ENCODE measurements around the gene SPHK2. TPM values are rescaled to one million over a fixed set of nuclear protein-coding genes. Genes with fewer than 3 reads are reported as not detected.

Gene SPHK2
- total and polyA plus RNA-seq, 2 of the 8 experiments (the other 6 are each of a cell fraction or from before 2014, with no cell fraction given): 43.9 to 60.9 TPM

- Histone ChIP-seq H3K56ac (replicated peaks; ENCODE audit: insufficient read length, low read depth, low read length) (no peak overlapping the region), H4K8ac (ENCODE audit: extremely low read depth, insufficient read depth, low read length) (peak overlapping the region; percentile 29), H4K91ac (replicated peaks; ENCODE audit: insufficient read length, low read length) (no peak overlapping the region), H2BK5ac (ENCODE audit: low read depth, low read length) (no peak overlapping the region; the same call in 1 of the 2 replicates), H2AK5ac (ENCODE audit: low read depth, low read length) (no peak overlapping the region), H3K27me3 (replicated peaks in 1 of 4; ENCODE audit: control insufficient read depth in 3 of 4, extremely low read depth in 1 of 4, insufficient read depth in 3 of 4, low read length in 3 of 4) (no peaks in the 10 kb centered on the region), H3K4me3 (ENCODE audit: extremely low read depth in 1 of 4, insufficient read depth in 2 of 4, low read depth in 3 of 4, low read length in 4 of 4) (no peak overlapping the region), H3K23me2 (ENCODE audit: low read depth, low read length) (peaks cover 19% of the 10 kb centered on the region), H2BK12ac (ENCODE audit: low read depth, low read length) (no peak overlapping the region), H2AFZ (ENCODE audit: low read length) (no peak overlapping the region), H3K36me3 (ENCODE audit: control insufficient read depth in 2 of 4, insufficient read depth in 4 of 4, low read length in 3 of 4) (peaks cover 0 to 11% (median 1%) of the 10 kb centered on the region in 4 experiments; a peak in 1 of 8 replicates), H3K79me2 (ENCODE audit: control insufficient read depth in 1 of 2, insufficient read depth in 2 of 2, low read length in 2 of 2) (peaks cover 0 to 13% of the 10 kb centered on the region in 2 experiments; a peak in 3 of 4 replicates), H4K20me1 (replicated peaks in 1 of 2; ENCODE audit: control insufficient read depth in 1 of 2, insufficient read depth in 2 of 2, low read length in 2 of 2) (peaks cover 2 to 11% of the 10 kb centered on the region in 2 experiments), H3K9ac (replicated peaks in 1 of 4; ENCODE audit: extremely low read depth in 1 of 4, low read depth in 3 of 4, low read length in 3 of 4) (no peak overlapping the region), H2BK15ac (ENCODE audit: low read length) (no peak overlapping the region), H3K9me3 (ENCODE audit: insufficient read depth in 2 of 2, low read depth in 1 of 2, low read length in 1 of 2) (no peaks in the 10 kb centered on the region), H2BK120ac (replicated peaks; ENCODE audit: low read depth, low read length) (no peak overlapping the region), H3K23ac (ENCODE audit: insufficient read length) (no peak overlapping the region), H3K27ac (ENCODE audit: low read depth, low read length) (no peak overlapping the region), H3K4me2 (ENCODE audit: insufficient read depth in 1 of 2, low read depth in 2 of 2, low read length in 2 of 2) (peak overlapping the region in 1 of 2 experiments; percentile 83; a peak in 1 of 4 replicates), H4K5ac (ENCODE audit: insufficient read length, low read depth, low read length) (no peak overlapping the region), H3K18ac (ENCODE audit: extremely low read depth, low read length) (no peak overlapping the region), H3K4ac (replicated peaks; ENCODE audit: insufficient read length, low read depth, low read length) (no peak overlapping the region), H3K14ac (ENCODE audit: insufficient read length) (no peak overlapping the region), H3K4me1 (replicated peaks in 1 of 4; ENCODE audit: control insufficient read depth in 3 of 4, insufficient read depth in 4 of 4, low read length in 3 of 4) (peaks cover 0 to 24% (median 17%) of the 10 kb centered on the region in 4 experiments; a peak in 6 of 7 replicates), H3K79me1 (ENCODE audit: low read depth, low read length) (no peaks in the 10 kb centered on the region), H2BK20ac (ENCODE audit: low read length) (no peak overlapping the region)
- CTCF ChIA-PET (ENCODE audit: partially characterized antibody): interaction anchor here (0.6 to 2.1 kb wide), 5 partner anchors 12 to 150 kb away, joined by 3 to 6 read pairs (median 3); no protein-coding TSS in a partner anchor
- DNase-seq (ENCODE audit: low read depth in 1 of 2, low spot score in 2 of 2): no peak
- POLR2A ChIA-PET (ENCODE audit: partially characterized antibody): interaction anchor here (1.0 to 30.9 kb wide), 8 partner anchors 8 to 711 kb away, joined by 3 to 788 read pairs (median 6); partner anchors contain the start of genes CA11, DBP, FAM83E and FUT2
- WGBS, 2 experiments (ENCODE audit: extremely low coverage in 1 of 2, insufficient coverage in 1 of 2, insufficient read length in 1 of 2, insufficient replicate concordance in 2 of 2, low coverage in 1 of 2, low lambda C conversion rate in 2 of 2, missing lambda C conversion rate in 1 of 2): 91% methylated on average over 28 of the region's 34 CpGs; no CpG with 5 or more reads in 1 of the 2 experiments
- peak in 1 of 2 experiments; percentile 27; a peak in 1 of 3 replicates for TF ChIP-seq POLR2A (IDR thresholded peaks at IDR 0.05; ENCODE audit: control extremely low read depth in 1 of 2, low read depth in 2 of 2, low read length in 2 of 2)
- no peak for TF ChIP-seq BACH1 (IDR thresholded peaks at IDR 0.05; ENCODE audit: low read length)
- no peak for FAIRE-seq
Measured at GRCh38 chr19:48628486-48629296, 9.4 kb downstream of the SPHK2 start.

Measured in H1 (cell line).